Measurements from ENCODE around the gene LRMDA.

The LRMDA gene

GRCh38 chr10:75449382-75450074 lies 18.1 kb downstream of the LRMDA start:
- no peak for DNase-seq (ENCODE audit: low spot score)

DNA sequence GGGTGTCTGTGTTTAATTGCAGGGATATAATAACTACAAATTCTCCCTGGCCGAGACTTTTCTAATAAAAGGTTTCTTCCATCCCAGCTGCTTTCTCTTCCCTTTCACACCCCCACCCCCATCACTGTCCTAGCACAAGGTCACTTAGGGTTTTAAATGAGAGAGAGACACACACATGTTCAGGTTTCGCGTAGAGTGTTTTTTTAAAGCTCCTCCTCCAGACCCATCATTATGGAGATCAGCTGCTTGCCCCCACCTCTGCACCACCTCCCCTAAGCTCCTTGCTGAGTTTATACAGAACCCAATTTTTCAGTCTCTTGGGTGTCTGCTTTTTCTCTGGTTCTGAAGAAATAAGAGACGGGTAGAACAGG lies 18.6 kb downstream of the LRMDA start:
- DNase-seq (ENCODE audit: low spot score), result no peak

DNA sequence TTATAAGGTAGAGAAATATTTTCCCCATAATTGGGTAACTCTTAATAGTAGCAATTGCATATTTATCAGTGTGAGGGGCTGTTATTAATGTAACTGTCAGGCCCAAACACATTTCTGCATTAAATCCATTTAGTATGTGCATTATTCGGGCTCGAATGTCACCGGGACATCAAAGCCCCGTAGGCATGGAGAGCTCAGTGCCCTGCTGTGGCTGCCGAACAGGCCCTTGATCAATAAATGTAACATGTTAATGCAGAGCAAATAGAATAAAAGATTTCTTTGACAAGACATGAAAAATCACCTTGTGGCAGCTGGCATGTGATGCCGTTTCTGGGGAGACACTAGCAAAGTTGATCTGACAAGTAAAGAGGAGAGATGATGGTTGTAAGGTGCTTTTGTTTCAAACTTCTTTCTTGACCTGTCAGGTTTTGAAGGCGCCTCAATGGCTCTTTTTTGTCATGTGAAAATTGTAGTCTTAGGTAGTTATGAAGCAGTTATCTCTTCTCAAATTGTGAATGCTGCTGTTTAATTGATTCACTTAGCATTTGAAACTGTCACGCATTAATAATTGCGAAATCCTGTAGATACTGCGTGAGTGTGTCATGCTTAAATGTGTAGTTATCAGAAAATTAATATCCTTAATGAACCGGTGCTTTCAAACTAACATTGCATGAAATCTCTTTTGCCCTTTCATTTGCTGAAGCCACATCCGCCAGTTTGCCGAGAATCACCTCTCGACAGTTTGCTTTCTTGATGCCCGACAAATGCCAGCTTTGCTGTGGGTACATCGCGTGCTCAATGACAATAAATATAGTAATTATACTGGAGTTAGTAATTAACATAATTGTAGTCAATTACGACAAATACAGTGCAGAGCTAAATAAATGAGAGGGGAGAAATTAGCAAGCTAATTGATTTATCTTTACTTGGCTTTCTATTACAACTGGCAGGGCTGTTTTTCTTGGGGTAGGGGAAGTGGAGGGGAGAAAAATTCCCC lies 19.5 kb downstream of the LRMDA start:
- DNase-seq (ENCODE audit: low spot score), result no peak

DNA sequence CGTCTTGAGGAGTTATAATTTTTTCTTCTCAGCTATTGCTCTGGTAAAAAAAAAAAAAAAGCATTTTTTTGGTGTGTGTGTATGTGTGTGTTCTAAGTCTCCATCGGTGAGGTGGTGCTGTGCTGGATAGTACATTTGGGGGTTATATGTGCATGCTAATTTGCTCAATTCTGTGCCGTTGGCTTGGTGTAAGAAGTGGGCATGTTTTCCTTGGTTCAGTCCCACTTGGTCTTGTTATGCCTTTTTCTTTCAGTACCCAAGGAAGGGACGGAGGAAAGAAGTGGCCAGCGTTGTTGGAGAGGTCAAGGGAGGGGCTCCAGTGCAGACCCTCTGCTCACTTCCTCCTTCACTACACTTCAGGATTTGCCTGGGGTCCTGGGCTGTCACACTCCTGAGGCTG lies 20.4 kb downstream of the LRMDA start:
- DNase-seq (ENCODE audit: low spot score), result no peak

DNA sequence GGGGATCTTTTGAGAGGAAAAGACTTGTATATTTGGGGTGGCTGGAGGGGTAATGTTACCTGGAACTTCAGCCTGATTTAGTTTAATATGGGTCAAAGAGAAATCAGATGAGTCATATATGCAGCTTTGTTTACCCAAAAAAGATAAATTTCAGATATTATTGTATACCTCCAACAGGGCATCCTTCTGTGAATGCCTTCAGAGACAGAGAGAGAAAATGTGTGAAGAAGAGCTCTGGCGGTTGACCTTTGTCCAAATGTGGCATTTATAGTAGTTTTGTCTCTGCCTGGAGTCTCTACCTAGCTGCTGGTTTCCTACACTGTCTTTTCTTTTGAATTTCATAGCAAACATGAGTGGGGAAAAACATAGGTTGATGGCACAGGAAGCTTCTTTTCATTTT lies 21.6 kb downstream of the LRMDA start:
- DNase-seq (ENCODE audit: low spot score), result no peak

DNA sequence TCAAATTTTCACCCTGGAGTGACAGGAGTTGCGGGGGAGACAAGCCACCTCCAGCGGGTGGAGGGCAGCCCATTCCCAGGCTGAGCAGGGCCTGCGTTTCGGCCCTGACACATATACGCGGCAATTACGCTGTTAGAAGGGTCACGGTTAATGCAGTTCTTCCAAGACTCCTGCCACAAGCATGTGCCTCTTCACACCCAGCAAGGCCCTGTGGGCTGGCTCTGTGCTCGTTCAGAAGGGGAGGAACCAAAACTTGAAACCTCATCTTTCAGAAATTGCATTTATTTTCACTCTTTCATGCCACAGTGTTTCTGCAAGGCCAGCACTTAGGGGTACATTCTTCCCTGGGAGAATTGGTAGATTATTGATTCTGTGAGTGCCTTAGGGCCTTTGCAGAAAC lies 24.7 kb downstream of the LRMDA start:
- DNase-seq (ENCODE audit: low spot score), result no peak

DNA sequence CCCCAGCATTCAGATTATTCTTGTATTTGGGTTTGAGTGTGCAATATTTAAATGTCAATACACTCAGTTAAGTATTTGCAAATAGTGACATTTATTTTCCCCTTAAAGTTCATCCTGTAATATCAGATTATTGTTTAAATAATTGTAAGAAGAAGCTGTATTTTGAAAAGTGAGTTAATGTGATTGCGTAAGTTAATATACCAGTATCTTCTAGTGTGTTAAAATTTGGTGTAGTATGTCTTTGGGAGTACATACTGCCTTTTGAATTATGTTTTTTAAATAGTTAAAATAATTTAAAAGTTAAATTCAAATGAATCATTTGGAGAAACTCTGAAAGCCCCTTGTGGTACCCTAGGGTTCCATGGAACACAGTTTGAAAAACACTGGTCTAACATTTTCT lies 28.6 kb downstream of the LRMDA start:
- no peak for DNase-seq (ENCODE audit: low spot score)

DNA sequence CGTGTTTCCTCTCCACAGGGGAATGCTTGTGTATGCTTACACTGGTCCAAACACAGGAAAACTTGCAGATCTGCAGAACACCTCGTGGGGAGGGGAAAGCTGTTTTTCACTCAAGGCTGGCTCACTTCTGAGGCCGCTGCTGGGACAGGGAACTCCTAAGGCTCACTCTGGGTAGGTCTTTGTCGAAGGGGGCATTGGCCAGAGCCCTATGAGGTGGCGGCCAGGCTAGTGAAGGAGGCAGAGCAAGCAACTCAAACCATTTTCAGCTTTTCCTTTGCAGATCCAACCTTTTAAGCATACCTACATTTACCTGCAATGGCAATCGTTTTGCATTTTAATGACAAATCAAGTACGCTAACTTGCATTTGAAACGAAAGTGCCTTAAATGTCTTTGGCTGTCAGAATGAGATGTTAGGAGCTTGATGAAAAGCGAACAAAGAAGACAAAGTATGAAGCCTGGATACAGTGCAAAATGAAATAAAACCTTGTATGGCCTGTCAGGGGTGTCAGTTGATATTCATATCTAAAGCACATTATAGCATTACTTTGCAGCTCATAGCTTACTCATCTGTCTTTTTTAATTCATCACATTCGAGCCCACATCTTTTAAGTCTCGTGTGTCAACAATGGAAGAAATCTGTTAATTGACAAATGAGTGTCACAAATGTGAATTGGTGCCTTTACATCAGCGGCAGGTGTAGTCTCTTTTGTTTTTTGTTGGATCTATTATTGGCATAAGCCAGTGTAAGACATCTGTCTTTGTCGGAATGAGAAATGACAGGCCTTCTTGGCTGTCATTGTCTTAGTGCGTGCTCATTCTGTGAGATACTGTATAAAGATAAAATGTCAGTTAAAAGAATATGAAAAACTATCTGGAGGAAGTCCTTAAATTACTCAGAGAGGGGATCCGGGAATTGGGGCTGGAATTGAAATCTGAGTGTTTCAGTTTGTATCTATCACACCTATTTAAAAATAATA lies 30.5 kb downstream of the LRMDA start:
- DNase-seq (ENCODE audit: low spot score), result no peak

DNA sequence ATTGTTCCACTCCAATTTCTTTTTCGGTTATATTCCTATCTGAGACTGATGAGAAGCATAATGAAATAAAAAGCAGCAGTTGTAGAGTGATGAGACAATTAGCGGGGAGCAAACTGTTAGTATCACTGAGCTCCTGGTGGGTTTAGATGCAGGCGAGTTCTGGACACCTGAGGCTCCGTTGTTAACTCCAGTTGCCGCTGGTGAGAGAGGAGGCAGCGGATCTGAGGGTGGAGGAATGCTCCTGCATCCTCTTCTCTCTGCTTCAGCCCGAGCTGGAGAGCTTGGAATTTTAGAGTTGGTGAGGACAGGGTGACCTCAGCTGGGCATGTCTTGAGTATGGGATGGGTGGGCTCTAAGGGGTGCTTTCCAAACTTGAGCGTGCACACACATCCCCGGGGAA lies 31.4 kb downstream of the LRMDA start:
- DNase-seq (ENCODE audit: low spot score), result no peak

- DNase-seq (ENCODE audit: low spot score), result no peak
Observed at GRCh38 chr10:75464478-75465449, 33.3 kb downstream of the LRMDA start.

GRCh38 chr10:75465450-75465827 lies 34.0 kb downstream of the LRMDA start:
- DNase-seq (ENCODE audit: low spot score), result no peak

- no peak for DNase-seq (ENCODE audit: low spot score)
Observed at GRCh38 chr10:75466001-75466400, 34.6 kb downstream of the LRMDA start.

DNA sequence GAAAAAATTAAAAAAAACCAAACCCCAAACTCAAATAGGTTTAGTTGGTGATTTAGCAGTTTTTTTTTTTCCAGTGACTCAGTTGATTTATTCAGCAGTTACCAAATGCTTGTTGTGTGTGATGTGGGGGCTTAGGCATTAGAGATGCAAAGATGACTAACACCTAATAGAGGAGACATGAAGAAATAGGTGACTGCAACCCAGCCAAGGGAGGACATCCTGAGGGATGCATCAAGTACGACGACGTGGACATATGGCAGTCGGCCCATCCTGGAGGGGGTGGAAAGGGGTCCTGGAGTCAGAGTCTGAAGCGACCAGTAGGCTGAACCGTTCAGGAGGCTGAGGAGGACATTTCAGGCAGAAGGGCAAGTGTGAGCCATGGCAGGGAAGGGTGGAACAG lies 35.5 kb downstream of the LRMDA start:
- peak; percentile 32 for DNase-seq (ENCODE audit: low spot score)

- no peak for DNase-seq (ENCODE audit: low spot score)
Observed at GRCh38 chr10:75468612-75469005, 37.2 kb downstream of the LRMDA start.

DNA sequence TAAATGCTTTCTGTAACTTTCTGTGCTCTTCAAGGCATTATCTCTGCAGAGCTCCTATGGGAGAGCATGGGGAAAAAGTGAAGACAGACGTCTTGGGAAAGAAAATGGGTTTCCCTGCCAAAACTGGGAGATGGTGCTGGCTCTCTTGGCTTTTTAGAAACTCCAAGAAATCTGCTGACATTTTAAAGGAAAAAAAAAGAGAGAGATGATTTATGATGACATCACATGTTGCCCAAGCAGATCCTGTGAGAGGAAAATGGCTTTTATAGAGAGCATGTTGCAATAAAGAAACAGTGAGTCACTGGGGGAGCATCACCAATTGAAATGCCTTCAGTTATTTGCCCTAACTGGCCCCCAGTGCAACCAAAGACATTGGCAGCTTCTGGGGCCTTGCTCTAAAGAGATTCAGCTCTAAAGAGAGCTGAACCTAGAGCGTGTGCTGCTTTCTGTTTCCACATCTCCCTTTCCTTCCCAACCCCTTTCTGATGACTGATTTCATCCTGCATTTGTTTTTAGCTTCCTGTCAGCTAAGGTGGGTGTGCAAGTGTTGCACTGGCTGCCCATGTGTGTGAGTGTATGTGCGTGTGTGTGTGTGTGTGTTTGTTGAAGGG lies 37.7 kb downstream of the LRMDA start:
- DNase-seq (ENCODE audit: low spot score), result peak; percentile 91

DNA sequence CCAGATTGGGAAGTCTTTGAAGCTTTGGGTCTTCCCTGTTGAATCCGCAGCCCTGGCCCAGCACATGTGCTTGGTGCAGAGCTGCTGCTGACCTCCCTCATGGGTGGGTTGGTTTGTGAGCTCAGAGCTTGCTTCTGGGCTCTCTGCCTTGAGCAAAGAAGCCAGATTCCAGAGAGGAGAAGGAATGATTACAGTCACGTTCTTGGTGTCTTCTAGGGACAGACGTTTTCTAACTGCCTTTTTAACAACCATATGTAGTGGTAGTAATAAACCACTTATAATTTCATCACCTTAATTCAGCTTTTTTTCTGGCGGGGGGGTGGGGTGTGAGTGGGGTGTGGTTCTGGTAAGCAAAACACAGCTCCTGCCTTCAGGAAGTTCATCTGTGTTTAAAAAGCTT lies 39.5 kb downstream of the LRMDA start:
- DNase-seq (ENCODE audit: low spot score), result peak; percentile 55

GRCh38 chr10:75472685-75473084 lies 41.3 kb downstream of the LRMDA start:
- no peak for DNase-seq (ENCODE audit: low spot score)

- no peak for DNase-seq (ENCODE audit: low spot score)
Observed at GRCh38 chr10:75474106-75474505, 42.7 kb downstream of the LRMDA start.

DNA sequence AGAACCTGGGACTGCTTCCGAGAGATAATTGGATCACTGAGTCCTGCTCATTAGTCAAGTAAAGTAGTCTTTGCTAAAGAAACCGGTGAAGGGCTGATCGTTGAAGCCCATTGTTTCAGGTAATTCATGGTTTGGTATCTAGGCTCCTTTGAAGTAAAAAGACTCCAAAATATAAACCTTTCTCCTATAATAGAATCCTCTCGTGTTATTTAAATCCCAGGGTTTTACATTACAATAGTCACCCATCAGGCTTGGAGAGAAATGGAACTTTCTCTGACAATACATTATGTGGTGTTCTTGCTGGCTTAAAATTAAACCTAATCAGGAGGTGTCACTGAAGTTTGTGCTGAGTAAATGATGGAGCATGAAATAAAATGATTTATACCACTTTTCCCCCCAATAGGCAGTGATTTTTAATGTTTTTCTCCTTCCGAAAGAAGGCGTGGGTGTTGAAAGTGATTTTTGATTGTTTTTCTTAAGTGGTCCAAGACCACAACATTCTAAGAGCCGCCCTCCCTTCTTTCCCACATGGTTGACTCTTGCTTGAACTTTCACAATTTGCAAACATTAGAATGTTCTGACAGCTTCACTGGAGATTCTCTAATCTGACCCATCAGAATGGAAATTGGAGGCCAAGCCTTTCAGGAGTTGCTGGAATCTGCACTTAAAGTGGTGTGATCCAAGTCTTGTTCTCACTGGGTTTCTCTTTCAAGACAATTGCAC lies 44.2 kb downstream of the LRMDA start:
- DNase-seq (ENCODE audit: low spot score), result no peak

DNA sequence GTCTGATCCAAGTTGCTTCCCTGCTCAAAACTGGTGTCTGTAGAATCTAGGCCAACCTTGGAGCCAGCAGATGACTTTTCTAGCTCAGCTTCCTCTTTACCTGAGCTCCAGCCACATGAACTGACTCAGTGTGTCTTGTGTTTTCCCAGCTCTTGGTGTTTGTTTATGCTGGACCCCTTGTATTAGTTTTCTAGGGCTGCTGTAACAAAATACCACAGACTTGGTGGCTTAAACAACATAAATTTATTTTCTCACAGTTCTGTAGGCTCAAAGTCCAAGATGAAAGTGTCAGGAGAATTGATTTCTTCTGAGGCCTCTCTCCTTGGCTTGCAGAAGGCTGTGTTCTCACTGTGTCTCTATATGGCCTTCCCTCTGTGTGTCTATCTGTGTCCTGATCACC lies 45.1 kb downstream of the LRMDA start:
- DNase-seq (ENCODE audit: low spot score), result no peak
